GM18526 (cell line): Measurements from ENCODE around the gene CLEC17A.

Experiments used
- POLR2A ChIP-seq: IDR thresholded peaks from 3 replicates; pipeline ENCODE4 v1.6.1; 2011; ENCODE audit not compliant: insufficient read length; ENCODE audit errors: extremely low read depth

The CLEC17A gene

DNA sequence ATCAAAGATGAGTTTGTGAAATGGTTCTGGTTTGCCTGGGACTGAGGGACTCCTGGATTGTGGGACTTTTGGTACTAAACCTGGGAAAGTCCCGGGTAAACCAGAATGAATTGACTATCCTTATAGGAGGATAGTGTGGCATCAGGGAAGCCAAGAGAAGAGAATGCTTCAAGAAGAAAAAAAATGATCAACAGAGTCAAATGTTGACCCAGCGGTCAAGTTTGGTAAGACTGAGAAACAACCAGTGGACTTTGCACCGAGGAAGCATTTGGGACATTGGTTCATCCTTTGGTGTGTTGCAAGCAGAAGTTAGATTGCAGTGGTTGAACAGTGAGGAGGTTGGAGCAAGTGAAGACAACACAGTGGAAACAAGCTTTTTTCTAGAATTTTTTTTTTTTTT is 33.5 kb downstream of the CLEC17A start:
- no peak for TF ChIP-seq POLR2A

DNA sequence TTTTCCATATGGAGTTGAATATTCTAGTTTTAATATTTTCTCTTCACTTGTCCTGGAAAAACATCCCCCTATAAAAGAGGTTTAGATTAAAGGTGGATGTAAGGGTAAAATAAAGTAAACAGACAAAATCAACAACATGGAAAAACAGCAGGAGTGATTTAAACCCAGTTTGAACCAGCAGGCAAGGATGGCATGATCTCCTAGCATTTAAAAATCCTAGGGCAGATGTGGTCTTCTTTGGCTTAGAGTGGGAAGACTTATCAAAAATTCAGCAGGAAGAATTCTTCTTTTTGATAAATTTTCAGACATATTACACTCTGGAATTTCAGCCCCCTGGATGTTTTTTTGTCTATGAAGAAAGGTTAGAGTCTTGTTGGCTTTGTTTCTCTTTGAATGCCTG is 36.5 kb downstream of the CLEC17A start:
- TF ChIP-seq POLR2A, result no peak

DNA sequence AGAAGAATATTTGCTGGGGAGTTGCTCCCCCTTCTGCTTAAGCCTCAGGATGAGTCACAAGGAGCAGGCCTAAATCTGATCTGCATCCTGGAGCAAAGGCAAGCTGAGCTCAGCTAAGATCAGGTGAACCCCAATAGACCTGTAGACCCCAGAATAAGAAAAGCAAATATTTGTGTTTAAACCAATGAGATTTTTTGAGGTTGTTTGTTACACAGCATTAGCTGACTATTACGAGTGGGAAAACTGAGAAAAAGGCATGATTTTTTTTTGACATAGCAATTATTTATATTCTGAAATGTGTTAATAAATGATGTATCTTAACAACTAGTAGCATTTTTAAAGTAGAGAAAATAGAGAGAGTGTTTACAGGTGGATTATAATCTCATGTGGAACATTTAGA is 46.7 kb downstream of the CLEC17A start:
- no peak for TF ChIP-seq POLR2A

DNA sequence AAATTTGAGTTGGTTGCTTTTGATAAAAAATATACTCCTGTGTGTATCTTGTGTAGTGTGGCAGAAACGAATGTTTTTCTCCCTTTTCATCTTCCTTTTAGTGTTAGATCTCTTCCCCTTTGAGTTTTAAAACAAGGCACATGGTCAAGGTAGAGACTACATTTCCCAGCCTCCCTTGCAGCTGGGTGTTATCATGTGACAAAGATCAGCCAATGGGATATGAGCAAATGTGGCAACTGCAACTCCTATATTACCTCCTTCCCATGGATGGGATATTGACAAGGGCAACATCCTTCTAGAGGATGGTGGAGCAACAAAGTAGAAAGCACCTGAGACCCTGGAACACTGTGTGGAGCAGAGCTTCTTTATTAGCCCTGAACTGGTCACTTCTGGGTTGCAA is 49.4 kb downstream of the CLEC17A start:
- TF ChIP-seq POLR2A, result no peak

DNA sequence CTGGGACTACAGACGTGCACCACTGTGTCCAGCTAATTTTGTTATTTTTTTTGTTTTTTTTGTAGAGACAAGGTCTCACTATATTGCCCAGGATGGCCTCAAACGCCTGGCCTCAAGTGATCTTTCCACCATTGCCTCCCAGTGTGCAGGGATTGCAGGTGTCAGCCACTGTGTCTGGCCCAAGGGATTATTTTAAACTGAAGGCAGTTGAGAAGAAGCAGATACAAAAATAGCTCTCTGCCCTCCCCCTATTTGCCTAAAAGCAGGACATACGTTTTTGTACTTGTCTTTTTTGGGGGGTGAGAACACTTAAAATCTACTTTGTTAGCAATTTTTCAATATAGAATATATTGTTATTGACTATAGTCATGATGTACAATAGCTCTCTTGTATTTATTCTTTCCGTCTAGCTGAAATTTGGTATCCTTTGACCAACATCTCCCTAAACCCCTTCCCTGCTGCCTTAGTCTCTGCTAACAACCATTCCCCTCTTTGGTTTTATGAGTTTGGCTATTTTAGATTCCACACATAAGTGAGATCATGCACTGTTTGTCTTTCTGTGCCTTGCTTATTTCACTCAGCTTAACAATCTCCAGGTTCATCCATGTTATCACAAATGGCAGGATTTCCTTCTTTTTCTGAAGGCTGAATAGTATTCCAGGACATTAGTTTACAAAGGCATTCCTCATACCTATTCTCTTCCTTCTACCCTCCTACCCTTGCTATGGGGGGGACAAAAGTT is 56.8 kb downstream of the CLEC17A start:
- no peak for TF ChIP-seq POLR2A

DNA sequence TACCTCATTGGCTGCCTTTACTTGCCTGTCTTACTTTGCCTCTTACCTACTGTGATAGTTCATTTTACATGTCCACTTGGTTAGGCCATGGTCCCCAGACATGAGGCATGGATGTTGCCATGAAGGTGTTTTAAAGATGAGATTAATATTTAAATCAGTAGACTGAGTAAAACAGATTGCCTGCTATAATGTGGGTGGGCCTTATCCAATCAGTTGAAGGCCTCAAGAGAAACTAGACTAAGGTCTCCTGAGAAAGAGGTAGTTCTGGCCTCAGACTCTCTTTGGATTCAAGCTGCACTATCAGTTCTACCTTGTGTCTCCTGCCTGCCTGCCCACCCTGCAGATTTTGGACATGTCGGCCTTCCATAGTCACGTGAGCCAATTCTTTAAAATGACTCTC is 65.6 kb downstream of the CLEC17A start:
- TF ChIP-seq POLR2A, result no peak

DNA sequence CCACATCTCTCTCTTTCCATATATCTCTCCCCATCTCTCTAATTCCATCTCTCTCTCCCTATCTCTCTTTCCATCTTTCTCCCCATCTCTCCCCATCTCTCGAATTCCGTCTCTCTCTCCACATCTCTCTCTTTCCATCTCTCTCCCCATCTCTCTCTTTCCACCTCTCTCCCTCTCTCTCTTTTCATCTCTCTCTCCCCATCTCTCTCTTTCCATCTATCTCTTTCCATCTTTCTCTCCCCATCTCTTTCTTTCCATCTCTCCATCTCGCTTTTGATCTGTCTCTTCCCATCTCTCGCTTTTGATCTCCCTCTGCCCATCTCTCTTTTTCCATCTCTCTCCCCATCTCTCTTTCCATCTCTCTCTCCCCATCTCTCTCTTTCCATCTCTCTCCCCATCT is 66.1 kb downstream of the CLEC17A start:
- no peak for TF ChIP-seq POLR2A

DNA sequence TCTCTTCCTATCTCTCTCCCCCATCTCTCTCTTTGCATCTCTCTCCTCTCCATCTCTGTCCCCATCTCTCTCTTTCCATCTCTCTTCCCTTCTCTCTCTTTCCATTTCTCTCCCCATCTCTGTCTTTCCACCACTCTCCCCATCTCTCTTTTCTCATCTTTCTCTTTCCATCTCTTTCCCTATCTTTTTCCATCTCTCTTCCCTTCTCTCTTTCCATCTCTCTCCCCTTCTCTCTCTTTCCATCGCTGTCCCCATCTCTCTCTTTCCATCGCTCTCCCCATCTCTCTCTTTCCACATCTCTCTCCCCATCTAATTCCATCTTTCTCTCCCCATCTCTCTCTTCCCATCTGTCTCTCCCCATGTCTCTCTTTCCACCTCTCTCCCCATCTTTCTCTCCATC is 67.3 kb downstream of the CLEC17A start:
- TF ChIP-seq POLR2A, result no peak

DNA sequence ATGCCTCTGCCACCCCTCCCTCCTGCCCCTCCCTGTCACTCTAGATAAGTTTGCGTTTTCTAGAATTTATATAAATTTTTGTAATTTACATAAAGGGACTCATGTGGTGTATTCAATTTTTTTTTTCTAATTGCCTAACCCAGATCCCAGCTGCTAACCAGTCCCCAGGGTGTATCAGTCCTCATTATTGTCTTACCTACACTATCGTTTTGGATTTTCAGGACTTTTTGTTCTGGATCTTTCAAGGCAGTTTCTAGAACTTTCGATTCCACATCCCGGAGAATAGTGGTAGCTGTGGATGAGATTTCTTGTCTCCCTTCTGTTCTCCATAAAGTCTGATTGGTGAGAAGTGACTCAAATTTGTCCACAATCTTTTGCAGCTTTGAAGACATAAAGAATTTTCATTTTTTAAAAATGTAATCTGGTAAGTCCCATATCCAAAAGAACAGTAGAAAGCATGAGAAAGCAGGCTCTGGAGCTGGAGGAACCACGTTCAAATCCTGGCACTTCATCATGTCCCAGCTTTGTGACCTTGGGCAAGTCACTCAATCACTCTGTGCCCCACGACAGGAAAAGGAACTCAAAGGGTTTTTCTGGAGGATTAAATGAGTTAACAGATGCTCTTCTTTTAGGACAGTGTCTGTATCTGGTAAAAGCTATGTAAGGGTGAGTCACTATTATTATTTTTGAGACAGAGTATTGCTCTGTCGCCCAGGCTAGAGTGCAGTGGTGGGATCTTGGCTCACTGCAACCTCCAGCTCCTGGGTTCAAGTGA is 72.1 kb downstream of the CLEC17A start:
- no peak for TF ChIP-seq POLR2A

DNA sequence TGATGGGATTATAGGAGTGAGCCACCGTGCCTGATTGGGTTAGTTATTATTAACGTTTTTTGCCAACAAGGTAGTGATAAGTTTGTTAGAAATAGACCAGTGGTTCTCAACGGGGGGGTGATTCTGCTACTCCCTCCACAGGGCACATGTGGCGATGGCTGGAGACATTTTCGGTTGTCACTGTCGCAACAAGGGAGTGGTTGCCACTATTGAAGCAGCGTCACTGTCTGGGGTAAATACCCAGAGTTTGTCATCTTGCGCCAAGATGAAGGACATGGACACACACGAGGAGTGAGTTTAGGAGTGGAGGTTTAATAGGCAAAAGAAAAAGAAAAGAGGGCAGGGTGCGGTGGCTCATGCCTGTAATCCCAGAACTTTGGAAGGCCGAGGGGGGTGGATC is 72.8 kb downstream of the CLEC17A start:
- TF ChIP-seq POLR2A, result no peak

DNA sequence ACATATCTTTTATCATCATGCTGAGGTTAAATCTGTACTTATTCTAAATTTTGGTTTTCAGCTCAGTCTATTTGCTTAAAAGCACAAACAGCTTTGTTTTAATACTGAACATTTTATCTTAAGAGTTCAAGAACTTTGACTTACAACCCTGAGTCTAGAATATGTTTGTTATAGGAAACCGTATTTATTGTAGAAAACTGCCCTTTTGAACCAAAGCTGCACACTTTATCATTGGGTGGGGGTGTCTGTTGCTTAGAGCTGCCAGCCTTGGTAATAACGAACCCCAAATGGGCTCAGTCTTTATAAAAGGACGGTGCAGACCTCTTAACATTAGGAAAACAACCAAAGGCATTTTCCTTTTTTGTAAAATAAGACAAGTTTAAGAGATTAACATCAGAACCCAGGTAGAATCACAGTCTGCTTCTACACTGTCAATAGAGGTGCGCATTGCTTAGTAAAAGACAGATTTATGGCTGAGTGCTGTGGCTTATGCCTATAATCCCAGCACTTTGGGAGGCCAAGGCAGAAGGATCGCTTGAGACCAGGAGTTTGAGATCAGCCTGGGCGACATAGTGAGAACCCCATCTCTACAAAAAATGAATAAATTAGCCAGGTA is 77.1 kb downstream of the CLEC17A start:
- TF ChIP-seq POLR2A, result no peak

DNA sequence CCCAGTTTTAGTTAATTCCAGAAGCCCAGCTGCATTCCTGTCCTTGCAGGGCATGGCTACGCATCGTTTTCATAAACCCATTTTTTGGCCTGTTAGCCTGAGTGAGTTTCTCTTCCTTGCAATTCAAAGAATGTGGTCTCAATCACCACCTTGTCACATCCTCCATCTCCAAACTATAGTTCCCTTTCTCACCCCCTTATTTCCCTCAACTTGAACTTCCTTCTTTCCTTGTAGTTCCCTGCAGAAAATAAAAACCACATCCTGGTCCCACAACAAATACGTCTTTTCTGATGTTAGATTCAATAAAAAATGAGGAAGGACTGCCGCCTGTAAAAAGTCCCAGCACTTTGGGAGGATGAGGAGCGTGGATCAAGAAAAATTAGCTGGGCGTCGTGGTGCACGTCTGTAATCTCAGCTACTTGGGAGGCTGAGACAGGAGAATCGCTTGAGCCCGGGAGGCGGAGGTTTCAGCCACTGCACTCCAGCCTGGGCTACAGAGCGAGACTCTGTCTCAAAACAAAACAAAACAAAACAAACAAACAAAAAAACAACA is 78.6 kb downstream of the CLEC17A start:
- no peak for TF ChIP-seq POLR2A
